Regular cardiac myocyte (primary cell): ENCODE results near the gene PCDHA9. TPM values are rescaled to one million over a fixed set of nuclear protein-coding genes. Genes with fewer than 3 reads are reported as not detected.

Experiments used
- total RNA-seq: library from RNA; depleted of rRNA; stranded (reverse); fragments of >200 nt; gene quantifications from 2 replicates; pipeline ENCODE4 v1.2.3, GENCODE V29; 2014

PCDHA9 gene
- total RNA-seq, 1 donor from 2014 or later = under 0.01 TPM

Other genes with a start within 250 kb of the PCDHA9 start
- 3.3 and 25.1 TPM in 2 replicates for gene CD14, start 215.2 kb upstream of the PCDHA9 start, total RNA-seq
- 7.6 and 14.0 TPM in 2 replicates for gene TMCO6, start 208.9 kb upstream of the PCDHA9 start, total RNA-seq
- gene NDUFA2, start 200.8 kb upstream of the PCDHA9 start, total RNA-seq = 42.6 and 46.5 TPM in 2 replicates
- gene IK, start 200.6 kb upstream of the PCDHA9 start, total RNA-seq = 93.6 and 125 TPM in 2 replicates
- gene WDR55, start 183.5 kb upstream of the PCDHA9 start, total RNA-seq = 31.3 and 53.9 TPM in 2 replicates
- gene DND1, start 174.8 kb upstream of the PCDHA9 start, total RNA-seq = 0.28 TPM in 1 of 2 replicates, not detected in the other
- 50.5 and 125 TPM in 2 replicates for gene HARS1, start 157.0 kb upstream of the PCDHA9 start, total RNA-seq
- gene HARS2, start 156.9 kb upstream of the PCDHA9 start, total RNA-seq = 27.8 and 29.9 TPM in 2 replicates
- gene ZMAT2, start 147.9 kb upstream of the PCDHA9 start, total RNA-seq = 72.7 and 81.1 TPM in 2 replicates
- gene PCDHA1, start 62.2 kb upstream of the PCDHA9 start, total RNA-seq = 0.28 TPM in 1 of 2 replicates, not detected in the other
- gene PCDHA2, start 53.5 kb upstream of the PCDHA9 start, total RNA-seq = under 0.01 TPM in 2 replicates
- gene PCDHA3, start 47.3 kb upstream of the PCDHA9 start, total RNA-seq = 0.19 and 1.1 TPM in 2 replicates
- gene PCDHA4, start 41.3 kb upstream of the PCDHA9 start, total RNA-seq = 0.19 and 0.85 TPM in 2 replicates
- under 0.01 TPM in 2 replicates for gene PCDHA5, start 26.8 kb upstream of the PCDHA9 start, total RNA-seq
- 0.38 and 3.1 TPM in 2 replicates for gene PCDHA6, start 20.4 kb upstream of the PCDHA9 start, total RNA-seq
- 0.58 and 2.5 TPM in 2 replicates for gene PCDHA7, start 14.1 kb upstream of the PCDHA9 start, total RNA-seq
- under 0.01 TPM in 2 replicates for gene PCDHA8, start 7.2 kb upstream of the PCDHA9 start, total RNA-seq
- 0.19 and 0.28 TPM in 2 replicates for gene PCDHA10, start 7.5 kb downstream of the PCDHA9 start, total RNA-seq
- under 0.01 and 0.28 TPM in 2 replicates for gene PCDHA11, start 20.6 kb downstream of the PCDHA9 start, total RNA-seq
- 0.28 TPM in 1 of 2 replicates, not detected in the other for gene PCDHA12, start 26.9 kb downstream of the PCDHA9 start, total RNA-seq
- gene PCDHA13, start 33.7 kb downstream of the PCDHA9 start, total RNA-seq = under 0.01 TPM in 1 of 2 replicates, not detected in the other
- under 0.01 and 0.56 TPM in 2 replicates for gene PCDHAC1, start 77.9 kb downstream of the PCDHA9 start, total RNA-seq
- 0.19 and 1.4 TPM in 2 replicates for gene PCDHAC2, start 118.1 kb downstream of the PCDHA9 start, total RNA-seq
- gene PCDHB1, start 203.0 kb downstream of the PCDHA9 start, total RNA-seq = not detected in 2 replicates
- 0.77 and 6.5 TPM in 2 replicates for gene PCDHB2, start 246.2 kb downstream of the PCDHA9 start, total RNA-seq